HepG2 (cell line): ENCODE data around the gene PIP4K2B. TPM values are rescaled to one million over a fixed set of nuclear protein-coding genes. Genes with fewer than 3 reads are reported as not detected.

Source experiments
- AFF4 ChIP-seq: sonication (generic); formaldehyde crosslinking; IDR thresholded peaks from 2 replicates; pipeline ENCODE4 v1.4.0; 2020; ENCODE audit warnings: missing genetic modification reagents
- AHDC1 ChIP-seq: sonication (generic); formaldehyde crosslinking; IDR thresholded peaks from 2 replicates; pipeline ENCODE4 v1.5.1; 2020; ENCODE audit warnings: mild to moderate bottlenecking, missing genetic modification reagents, borderline replicate concordance
- DNMT3B ChIP-seq: conservative IDR thresholded peaks from 2 replicates; pipeline ENCODE4 v1.6.1; 2016; ENCODE audit warnings: missing biosample characterization, control low read depth
- KLF9 ChIP-seq: IDR thresholded peaks from 2 replicates; pipeline ENCODE4 v1.6.1; 2016; ENCODE audit warnings: low read depth
- MED1 ChIP-seq: sonication (generic); formaldehyde crosslinking; IDR thresholded peaks from 2 replicates; pipeline ENCODE4 v1.4.0; 2020; ENCODE audit warnings: missing genetic modification reagents
- NBN ChIP-seq: fragments of 450-650 bp; conservative IDR thresholded peaks from 2 replicates; pipeline ENCODE4 v1.6.1; 2017
- NCOA5 ChIP-seq: sonication (generic); formaldehyde crosslinking; IDR thresholded peaks from 2 replicates; pipeline ENCODE4 v1.4.0; 2020; ENCODE audit warnings: missing genetic modification reagents
- NR1H2 ChIP-seq: sonication (generic); formaldehyde crosslinking; IDR thresholded peaks from 2 replicates; pipeline ENCODE4 v1.8.1; 2022; ENCODE audit warnings: low read depth, missing genetic modification reagents, borderline replicate concordance
- SALL2 ChIP-seq: sonication (generic); formaldehyde crosslinking; IDR thresholded peaks from 2 replicates; pipeline ENCODE4 v1.8.1; 2023; ENCODE audit warnings: mild to moderate bottlenecking, missing genetic modification reagents, inconsistent platforms
- SNAPC5 ChIP-seq: sonication (generic); formaldehyde crosslinking; IDR thresholded peaks from 2 replicates; pipeline ENCODE4 v1.8.1; 2023; ENCODE audit warnings: mild to moderate bottlenecking, missing genetic modification reagents, borderline replicate concordance
- ZBTB38 ChIP-seq: sonication (generic); formaldehyde crosslinking; IDR thresholded peaks from 2 replicates; pipeline ENCODE4 v1.5.1; 2020; ENCODE audit warnings: mild to moderate bottlenecking, missing genetic modification reagents
- ZBTB7A ChIP-seq: sonication (generic); formaldehyde crosslinking; IDR thresholded peaks from 2 replicates; pipeline ENCODE4 v1.8.0; 2022; ENCODE audit warnings: mild to moderate bottlenecking, missing genetic modification reagents
- ZNF232 ChIP-seq: sonication (generic); formaldehyde crosslinking; IDR thresholded peaks from 2 replicates; pipeline ENCODE4 v1.4.0; 2020; ENCODE audit warnings: missing genetic modification reagents, borderline replicate concordance
- ZNF253 ChIP-seq: sonication (generic); formaldehyde crosslinking; IDR thresholded peaks from 2 replicates; pipeline ENCODE4 v1.8.0; 2022; ENCODE audit warnings: mild to moderate bottlenecking, missing genetic modification reagents, borderline replicate concordance
- ZNF556 ChIP-seq: sonication (generic); formaldehyde crosslinking; IDR thresholded peaks from 2 replicates; pipeline ENCODE4 v1.4.0; 2020; ENCODE audit warnings: mild to moderate bottlenecking, missing genetic modification reagents, borderline replicate concordance
- ZNF724P ChIP-seq: sonication (generic); formaldehyde crosslinking; IDR thresholded peaks from 2 replicates; pipeline ENCODE4 v1.8.0; 2022; ENCODE audit warnings: missing genetic modification reagents, borderline replicate concordance
- ZNF770 ChIP-seq: sonication (generic); formaldehyde crosslinking; IDR thresholded peaks from 2 replicates; pipeline ENCODE4 v1.5.0; 2020; ENCODE audit warnings: mild to moderate bottlenecking, missing genetic modification reagents
- polyA plus RNA-seq, 8 experiments: library from polyadenylated mRNA; depleted of rRNA in 3 of 8; stranded (reverse) in 7 of 8; unstranded in 1 of 8; fragments of >200 nt; fragmentation: Illumina TruSeq in 4 of 8; extraction: Trizol in 4 of 8; gene quantifications; 2 replicates each; pipeline versions ENCODE4 v1.2.1 to v1.2.3, GENCODE V29; 2011 to 2016; ENCODE audit warnings: low read depth in 4 of 8, missing spikeins in 1 of 8, mixed read lengths in 1 of 8; ENCODE audit not compliant: insufficient read depth in 1 of 8
- total RNA-seq, 5 experiments: library from RNA; depleted of rRNA; stranded (reverse); fragments of >200 nt; fragmentation: Illumina TruSeq; extraction: Trizol; gene quantifications; 2 replicates each; pipeline ENCODE4 v1.2.3, GENCODE V29; 2016; ENCODE audit warnings: low read depth in 1 of 5

The PIP4K2B gene
- total and polyA plus RNA-seq, 2 of the 13 experiments (the other 11 are each of a cell fraction or from before 2014, with no cell fraction given), result 20.4 to 54.0 TPM

- TF ChIP-seq AFF4, result no peak
- peak; percentile 95; the same call in 1 of the 2 replicates for TF ChIP-seq ZNF556 (CRISPR knock-in tag)
- 0 out of 2 replicates have a peak, but pooled peaks have one; percentile 63 for TF ChIP-seq ZNF724P
- 0 out of 2 replicates have a peak, but pooled peaks have one; percentile 73 for TF ChIP-seq NR1H2
- TF ChIP-seq ZNF253 (CRISPR knock-in tag), result peak; percentile 79; the same call in 1 of the 2 replicates
- TF ChIP-seq KLF9 (CRISPR knock-in tag), result peak; percentile 91; the same call in 1 of the 2 replicates
- no peak for TF ChIP-seq NBN
- TF ChIP-seq ZNF770 (CRISPR knock-in tag), result peak; percentile 90
- peak; percentile 86 for TF ChIP-seq SALL2 (CRISPR knock-in tag)
- TF ChIP-seq ZBTB38, result peak; percentile 96
- TF ChIP-seq DNMT3B (CRISPR knock-in tag), result peak; percentile 98
- peak; percentile 75; the same call in 1 of the 2 replicates for TF ChIP-seq ZNF232 (CRISPR knock-in tag)
- TF ChIP-seq MED1, result peak; percentile 83
- TF ChIP-seq NCOA5 (CRISPR knock-in tag), result no peak
- no peak; the same call in 1 of the 2 replicates for TF ChIP-seq SNAPC5 (CRISPR knock-in tag)
- TF ChIP-seq AHDC1 (CRISPR knock-in tag), result no peak; the same call in 1 of the 2 replicates
- TF ChIP-seq ZBTB7A (CRISPR knock-in tag), result peak; percentile 80; the same call in 1 of the 2 replicates
These were observed 25.8 kb upstream of the PIP4K2B start, which contains the start of gene CWC25 (continued) for GRCh38 chr17:38824899-38825761.
